GM18519 (cell line): ENCODE measurements around the gene ST3GAL4.
"Not testable (repeated sequence)": the region's sequence is repeated elsewhere in the genome, so short reads cannot be mapped to it uniquely, and the experiment has no call there.

Experiments
- ATAC-seq: cut with Tn5 transposase; IDR thresholded peaks from one replicate; pipeline ENCODE4 v1.9.1; 2021; ENCODE audit warnings: mild to moderate bottlenecking, moderate library complexity; ENCODE audit not compliant: unreplicated experiment, low FRiP score

ST3GAL4 gene

DNA sequence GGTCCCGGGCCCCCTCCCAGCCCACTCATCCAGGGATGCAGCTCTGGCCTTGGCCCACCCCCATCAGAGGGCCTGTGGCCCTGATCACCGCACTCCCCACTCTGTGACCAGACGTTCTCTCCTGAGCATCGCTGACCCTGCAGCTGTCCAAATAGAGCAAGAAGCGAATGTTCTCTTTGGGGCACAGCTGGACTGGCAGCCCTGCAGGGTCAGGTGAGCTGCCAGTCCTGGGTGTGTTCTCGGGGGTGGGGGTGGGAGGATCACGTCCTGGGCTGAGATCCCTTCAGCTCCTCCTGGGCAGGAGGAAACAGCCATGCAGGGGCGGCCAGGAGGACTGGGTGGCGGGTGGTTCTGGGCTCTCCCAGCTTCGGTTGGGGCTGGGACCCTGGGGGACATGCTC lies 26.5 kb downstream of the ST3GAL4 start:
- ATAC-seq, result not testable (repeated sequence)

DNA sequence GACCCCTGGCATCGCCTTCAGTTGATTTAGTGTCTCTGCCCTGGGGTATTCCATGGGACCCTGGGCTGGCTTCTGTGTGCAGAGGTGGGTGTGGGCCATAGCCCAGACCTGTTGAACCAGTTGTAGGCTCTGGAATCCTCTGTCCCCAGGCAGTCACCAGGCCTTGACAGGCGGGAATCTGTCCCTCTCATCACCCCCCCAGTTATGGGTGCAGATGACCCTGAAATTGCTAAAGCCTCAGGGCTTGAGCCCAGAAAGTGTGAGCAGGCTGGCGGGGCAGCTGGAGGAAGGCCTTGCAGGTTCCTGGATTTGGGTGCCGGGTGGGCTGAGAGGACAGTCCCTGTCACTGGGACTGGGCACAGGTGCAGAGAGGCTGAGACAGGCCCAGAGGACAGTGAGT lies 27.2 kb downstream of the ST3GAL4 start:
- not testable (repeated sequence) for ATAC-seq

DNA sequence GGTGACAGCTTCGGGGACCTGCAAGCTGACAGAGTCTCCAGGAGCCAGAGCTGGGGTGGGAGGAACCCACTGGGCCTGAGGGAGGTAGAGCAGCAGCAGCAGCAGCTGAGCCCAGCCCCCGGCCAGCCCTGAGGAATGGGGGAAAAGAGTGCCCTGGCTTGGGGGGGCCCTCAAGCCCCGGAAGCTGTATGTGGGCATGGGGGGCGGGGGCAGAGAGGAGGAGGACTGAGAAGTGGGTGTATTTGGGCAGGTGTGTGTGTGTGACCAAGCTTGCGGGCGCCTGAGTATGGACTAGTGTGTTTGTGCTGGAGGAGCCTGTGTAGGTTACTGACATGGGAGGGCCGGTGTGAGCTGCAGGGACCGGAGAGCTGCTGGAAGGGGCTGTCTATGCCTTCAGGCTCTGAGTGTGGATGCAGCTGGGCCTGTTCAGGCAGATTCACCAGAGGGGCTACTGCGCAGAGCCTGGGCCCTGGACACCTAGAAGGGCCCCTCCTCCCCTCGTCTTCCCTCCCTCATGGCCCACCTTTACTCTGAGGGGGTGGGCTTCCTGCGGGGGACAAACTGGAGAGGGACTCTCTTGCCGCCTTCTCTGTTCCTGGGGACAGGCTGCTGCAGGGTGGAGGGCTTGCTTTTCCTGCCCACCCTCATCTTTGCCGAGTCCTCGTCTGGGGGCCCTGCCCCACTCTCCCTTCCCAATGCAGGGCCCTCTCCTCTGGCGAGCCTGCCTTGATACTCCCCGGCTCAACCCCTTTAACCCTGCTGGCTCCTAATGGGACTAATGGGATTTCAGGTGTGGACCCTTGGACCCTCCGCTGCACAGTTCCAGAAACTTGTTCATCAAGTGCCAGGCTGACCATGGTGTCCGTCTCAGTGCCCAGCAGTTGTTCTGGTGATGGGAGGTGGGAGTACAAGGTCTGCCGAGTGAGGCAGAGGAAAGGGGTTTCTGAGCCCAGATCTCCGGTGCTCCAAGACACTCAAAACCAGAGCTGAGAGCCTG lies 28.2 kb downstream of the ST3GAL4 start:
- ATAC-seq, result no peak

DNA sequence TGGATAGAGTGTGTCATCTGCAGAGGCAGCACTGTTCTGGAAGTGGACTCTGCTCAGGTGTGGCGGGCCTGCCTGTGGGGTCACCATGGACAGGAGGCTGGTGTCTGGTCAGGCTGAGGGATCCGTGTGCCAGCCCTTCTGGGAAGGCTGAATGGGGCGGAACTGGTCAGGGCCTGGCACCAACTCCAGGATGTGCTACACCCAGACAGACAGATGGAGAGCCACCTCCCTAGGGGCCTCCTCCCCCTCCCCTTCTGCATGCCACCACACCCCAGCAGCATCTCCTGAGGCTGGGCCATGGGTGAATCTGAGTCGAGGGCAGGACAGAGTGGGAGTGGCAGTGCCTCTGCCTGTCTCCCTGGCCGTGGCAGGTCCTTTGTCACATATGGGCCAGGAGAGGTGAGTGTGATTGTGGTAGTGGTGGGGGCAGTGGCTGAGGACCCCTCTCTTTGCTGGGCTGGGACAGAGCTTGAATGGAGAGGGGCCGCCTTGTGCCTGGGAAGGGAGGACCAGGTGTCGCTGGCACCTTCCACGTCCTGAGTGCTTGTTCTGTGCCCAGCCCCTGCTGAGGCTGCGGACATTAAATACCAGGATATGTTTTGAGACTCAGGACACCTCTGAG lies 29.1 kb downstream of the ST3GAL4 start:
- no peak for ATAC-seq

DNA sequence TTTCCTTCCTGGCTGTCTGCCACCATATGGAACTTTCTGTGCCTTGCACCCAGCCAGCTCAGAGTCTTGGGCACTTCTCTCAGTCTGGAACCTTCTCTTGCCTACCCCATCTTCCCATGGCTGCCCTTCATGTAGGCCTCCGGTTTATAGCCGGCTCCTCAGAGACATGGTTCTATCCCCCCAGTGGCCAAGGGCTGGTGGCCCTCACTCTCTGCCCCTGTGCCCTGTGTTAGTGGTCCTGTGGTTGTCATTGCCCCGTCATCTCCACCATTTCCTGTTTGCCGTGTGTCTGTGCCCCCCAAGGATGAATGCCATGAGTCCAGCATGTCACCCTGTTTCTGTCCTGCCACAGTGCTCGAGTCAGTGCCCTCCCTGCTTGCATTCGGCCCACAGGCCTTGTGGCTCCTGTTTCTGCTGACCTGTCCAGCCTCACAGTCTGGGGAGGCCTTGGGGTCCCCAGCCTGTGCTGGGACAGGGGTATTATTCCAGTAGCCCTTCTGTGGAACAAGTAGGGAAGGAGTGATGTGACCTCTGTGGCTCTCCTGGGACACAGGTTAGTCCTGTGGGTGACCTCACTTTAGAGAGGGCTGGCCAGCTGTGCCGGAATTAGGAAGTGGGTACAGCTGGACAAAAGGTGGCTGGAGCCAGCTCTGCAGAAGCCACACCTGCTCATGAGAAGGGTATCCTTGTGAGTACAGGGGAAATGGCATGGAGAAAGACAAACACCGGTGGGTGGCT lies 30.7 kb downstream of the ST3GAL4 start:
- ATAC-seq, result no peak

DNA sequence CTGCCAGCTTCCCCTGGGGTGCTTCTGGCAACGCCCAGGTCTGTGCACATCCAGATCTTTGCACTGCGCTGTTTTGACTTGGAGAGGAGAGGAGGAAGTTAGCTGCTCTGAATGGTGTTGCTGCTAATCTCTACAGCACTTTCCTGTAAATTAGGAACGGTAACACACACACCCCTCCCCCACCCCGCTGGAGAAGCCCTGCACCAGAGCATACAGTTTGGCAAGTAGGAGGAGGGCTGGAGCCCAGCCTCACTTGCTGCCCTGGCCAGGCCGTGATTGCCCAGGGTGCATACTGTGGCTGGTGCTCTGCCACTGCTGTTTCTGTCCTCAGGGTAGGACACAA lies 31.2 kb downstream of the ST3GAL4 start:
- ATAC-seq, result not testable (repeated sequence)

DNA sequence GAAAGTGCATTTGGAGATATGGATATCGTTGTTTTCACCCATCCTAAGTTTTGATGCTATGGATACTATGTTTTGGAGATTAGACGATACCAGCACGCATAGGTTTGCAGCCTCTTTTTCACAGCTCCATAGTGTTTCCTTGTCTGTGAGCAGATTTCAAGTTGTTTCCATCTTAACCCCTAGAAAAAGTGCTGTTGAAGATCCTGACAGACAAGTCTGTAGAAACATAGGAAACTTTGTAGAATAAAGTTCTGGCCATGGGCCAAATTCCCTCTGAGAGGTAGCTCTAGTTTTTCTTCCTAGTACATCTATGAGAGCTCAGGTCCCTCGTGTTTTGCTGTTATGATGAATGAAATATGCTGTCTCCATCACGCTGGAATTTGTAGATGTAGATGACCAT lies 32.4 kb downstream of the ST3GAL4 start:
- ATAC-seq, result no peak

DNA sequence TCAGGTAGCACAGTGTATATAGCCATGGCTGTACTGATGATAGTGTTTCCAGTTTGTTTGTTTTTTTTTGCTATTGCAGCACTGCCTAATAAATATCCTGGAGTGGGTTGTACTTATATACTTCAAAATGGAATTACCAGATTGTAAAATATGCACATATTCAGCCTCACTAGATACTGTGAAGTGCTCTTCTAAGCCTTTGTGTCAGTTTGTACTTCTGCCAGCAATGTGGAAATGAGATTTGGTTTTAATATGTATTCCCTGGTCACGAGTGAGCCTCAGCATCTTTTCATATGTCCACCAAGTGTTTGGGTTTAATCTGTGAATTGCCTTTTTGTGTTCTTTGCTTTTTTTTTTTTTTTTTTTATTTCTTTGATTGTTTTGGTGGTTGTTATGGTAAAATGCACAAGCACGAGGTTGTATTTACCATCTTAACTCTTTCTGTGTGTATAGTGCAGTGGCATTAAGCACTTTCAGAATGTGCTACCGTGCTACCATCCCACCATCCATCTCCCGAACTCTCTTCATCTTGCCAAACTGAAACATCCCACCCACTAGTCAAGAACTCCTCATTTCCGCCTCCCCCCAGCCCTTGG lies 34.9 kb downstream of the ST3GAL4 start:
- ATAC-seq, result no peak

DNA sequence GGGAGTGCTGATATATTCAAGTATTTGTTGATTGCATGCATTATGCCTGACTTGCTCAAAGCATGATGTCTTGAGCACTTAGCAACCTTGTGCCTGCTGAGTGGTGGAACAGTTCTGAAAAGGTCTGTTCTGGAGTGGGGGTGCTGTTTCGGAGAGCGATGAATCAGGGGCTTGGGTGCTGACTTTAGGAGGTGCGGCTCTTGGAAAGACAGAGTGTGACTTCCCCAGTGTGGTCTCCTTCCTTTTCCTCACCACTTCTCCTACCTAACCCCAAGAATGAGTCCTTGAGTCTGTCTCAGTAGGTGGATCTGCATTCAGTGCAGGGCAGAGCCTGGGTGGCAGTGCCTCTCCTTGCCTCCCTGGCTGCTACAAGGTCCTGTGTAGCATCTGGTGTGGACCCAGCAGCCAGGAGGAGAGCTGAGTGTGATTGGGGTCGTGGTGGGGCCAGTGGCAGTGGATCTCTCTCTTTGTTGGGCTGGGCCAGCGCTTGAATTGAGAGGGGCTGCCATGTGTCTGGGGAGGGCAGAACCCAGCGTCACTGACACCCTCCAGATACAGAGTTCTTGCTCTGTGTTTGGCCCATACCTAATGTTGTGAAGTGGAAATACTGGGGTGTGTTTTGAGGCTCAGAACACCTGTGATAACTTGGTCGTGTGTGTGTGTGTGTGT lies 35.9 kb downstream of the ST3GAL4 start:
- ATAC-seq, result no peak

DNA sequence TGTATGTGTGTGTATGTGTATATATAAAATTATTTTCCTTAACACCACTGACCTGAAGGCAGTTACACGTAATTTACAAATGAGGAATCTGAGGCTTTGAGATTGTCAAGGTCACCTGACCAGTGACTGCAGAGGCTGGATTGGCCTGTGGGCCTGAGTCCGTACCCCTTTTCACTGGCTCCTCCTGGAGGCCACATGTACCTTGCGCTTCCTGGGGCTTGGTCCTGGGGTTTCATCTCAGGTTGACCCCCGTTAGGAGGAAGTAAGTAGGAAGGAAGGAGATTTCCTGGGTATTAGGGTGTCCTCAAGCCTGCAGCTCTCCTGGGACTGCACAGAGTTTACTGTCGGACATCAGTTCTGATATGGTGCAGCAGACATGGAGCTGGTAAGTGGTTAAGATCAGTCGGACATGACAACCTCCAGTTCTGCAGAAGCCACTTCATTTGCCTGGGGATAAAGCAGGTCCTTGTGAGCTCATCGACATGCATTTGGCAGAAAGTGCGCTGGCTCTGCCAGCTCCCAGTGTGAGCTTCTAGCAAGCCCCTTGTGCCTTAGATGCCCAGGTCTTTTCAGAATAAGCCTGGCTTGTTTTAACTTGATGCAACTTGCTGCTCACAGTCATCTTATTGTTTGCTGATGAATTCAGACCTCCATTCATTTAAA lies 36.6 kb downstream of the ST3GAL4 start:
- ATAC-seq, result no peak

DNA sequence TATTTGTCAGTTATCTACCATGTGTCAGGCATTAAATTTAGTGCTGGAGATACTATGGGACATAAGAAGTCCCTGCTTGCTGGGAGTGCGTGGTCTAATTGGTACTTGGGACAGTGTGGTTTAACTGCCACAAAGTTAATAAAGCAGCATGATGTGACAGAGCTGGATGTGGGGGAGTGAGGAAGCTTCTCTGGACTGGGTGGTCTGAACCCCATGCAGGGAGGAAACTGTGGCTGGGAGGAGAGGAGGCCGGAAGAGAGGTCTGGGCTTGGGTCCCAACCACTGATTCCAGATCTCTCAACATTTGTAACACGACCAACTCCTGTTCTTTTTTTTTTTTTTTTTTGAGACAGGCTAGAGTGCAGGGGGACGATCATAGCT lies 37.1 kb downstream of the ST3GAL4 start:
- ATAC-seq, result no peak

DNA sequence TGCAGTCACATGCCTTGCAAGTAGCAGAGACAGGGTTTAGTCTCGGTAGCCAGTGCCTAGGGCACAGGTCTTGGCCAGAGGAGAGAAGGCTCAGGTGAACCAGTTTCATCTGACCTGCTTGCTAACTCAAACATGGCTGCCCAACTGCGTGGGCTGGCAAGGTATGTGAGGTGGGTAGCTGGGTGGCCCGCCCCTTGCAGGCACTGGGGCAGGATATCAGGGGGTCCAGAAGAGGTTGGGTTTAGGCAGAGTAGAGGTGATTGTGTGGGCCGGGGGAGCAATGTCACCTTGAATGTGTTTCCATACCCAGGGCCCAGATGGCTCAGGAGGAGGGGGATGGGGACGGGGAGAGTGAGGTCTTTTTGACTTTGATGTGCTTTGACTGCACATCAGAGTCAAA lies 37.7 kb downstream of the ST3GAL4 start:
- ATAC-seq, result no peak

DNA sequence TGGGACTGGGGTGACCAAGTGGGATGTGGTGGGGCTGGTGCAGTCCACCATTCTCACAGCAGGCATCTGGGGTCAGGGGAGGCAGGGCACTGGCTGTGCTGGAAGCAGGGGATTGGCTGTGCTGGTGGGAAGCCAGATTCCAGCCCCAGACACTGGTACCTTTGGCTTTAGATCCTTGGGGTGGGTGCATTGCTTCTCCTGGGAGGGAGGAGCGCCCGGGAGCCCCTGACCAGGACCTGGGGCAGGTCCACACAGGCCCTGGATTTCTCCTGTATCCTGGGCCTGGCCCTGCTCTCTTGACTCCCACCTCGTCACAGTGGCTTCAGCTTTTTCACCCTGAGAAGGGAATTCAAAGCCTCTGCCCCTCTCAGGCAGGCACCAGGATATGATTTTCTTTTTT lies 38.5 kb downstream of the ST3GAL4 start:
- ATAC-seq, result no peak

DNA sequence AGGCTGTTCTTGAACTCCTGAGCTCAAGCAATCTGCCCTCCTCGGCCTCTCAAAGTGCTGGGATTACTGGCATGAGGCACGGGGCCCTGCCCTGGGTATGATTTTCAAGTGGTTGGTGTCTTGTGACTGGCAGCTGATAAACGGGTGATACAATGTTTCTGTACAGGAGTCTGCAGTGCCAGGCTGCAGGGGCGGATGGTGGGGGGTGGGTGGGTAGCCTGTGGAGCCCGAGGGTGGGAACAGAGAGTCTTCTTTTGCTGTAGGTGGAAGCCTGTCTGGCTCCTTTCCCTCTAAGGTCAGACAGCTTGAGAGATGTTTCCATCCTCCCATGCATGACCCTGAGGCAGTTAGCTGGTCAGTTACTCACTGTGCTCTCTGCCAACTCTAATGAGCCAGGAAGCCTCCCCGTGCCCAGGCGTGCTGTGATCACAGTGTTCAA lies 39.2 kb downstream of the ST3GAL4 start:
- not testable (repeated sequence) for ATAC-seq

DNA sequence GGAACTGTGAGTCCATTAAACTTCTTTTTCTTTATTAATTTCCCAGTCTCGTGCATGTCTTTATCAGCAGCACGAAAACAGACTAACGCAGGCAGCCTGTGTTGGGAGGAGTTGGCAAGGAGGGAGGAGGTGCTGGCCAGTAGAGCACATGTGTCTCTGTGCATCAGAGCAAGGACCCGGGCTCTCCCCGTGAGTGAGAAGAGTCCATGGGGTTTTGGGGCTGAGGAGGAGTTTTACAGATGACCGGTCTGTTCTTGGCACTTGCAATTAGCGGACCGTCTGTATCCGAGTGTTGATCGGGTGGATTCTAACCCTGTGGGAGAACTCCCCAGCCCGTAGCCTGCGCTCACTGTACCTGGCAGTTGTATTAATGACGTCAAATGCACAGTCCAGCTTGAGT lies 40.3 kb downstream of the ST3GAL4 start:
- not testable (repeated sequence) for ATAC-seq

DNA sequence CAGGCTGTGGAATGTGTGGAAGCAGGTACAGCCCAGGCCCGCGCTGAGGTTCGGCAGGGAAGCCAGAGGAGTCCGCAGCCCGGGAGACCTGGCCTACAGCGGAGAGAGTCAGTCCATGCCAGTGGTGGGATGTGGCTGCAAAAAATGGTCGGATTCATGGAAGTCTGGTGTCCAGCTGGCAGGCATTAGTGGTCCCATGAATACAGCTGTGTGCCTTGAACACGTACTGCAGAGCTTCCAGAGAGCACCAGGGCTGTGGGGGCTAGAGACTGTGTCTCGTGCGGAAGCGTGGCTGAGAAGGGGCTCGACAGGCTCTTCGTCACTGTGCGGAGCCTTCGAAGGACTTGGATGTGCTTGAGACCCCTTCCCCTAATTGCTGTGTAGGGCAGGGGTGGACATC lies 40.8 kb downstream of the ST3GAL4 start:
- not testable (repeated sequence) for ATAC-seq

DNA sequence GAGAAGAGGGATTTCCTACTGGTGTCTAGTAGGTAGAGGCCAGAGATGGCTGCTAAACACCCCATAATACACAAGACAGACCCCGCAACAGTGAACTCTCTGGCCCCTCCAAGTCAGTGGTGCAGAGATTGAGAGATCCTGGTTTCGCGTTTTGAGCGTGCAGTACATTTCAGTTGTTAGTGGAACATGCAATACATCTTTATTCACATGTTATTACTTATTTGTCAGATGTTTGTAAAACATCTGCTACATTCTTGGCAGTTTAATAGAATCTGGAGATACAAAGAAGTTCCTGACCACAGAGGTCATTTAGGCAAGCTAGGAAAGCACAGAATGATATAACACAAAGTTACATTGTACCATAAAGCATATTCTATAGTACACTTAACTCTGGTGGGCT lies 41.5 kb downstream of the ST3GAL4 start:
- ATAC-seq, result no peak

DNA sequence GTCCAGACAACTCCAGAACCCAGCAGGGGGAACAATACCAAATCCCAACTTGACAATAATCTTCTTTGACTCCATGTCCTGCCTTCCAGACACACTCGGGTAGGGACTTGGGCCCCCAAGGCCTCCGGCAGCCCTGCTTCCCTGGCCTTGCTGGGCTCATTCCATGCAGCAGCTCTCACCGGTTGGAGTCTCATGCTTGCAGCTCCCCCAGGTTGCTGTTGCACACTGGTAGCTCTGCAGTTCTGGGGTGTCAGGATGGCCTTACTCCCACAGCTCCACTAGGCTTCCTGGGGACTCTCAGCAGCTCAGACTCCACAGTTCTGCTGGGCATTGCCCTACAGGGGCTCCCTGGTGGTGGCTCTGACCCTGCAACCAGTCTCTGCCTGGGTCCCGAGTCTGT lies 42.8 kb downstream of the ST3GAL4 start:
- ATAC-seq, result no peak

DNA sequence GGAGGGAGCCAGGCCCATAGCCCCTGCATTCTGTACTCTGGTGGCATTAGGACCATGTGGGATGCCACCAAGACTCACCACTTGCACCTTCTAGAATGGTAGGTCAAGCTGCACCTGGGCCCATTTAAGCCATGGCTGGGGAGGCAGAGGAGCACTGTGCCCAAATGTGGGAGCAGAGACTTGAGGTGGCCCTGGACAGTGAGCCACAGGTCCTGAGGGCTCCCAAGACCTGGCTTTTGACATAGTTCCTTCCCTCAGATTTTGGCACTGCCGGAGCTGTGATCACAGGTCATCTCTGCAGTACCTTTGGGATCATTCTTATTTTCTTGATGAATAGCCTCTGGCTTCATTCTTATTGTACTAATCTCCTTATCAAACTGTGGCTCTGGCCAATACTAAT lies 43.2 kb downstream of the ST3GAL4 start:
- ATAC-seq, result no peak

DNA sequence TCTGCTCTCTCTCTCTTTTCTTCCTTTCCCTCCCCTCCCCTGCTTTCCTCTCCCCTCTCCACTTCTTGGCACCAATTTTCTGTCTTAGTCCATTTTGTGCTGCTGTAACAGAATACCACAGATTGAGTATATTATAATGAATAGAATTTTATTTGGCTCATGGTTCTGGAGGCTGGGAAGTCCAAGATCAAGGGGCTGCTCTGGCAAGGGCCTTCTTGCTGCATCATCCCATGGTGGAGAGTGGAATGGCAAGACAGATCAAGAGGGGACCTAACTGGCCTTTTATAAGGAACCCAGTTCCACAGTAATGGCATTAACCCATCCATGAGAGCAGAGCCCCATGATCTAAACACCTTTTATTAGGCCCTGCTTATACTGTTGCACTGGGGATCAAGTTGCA lies 44.5 kb downstream of the ST3GAL4 start:
- ATAC-seq, result no peak
